ENCODE measurements around the gene PNPLA8. TPM values are rescaled to one million over a fixed set of nuclear protein-coding genes. Genes with fewer than 3 reads are reported as not detected.
"Not testable (repeated sequence)": the region's sequence is repeated elsewhere in the genome, so short reads cannot be mapped to it uniquely, and the experiment has no call there.

PNPLA8 gene
- total RNA-seq, 6 experiments from 2014 or later: 16.2 to 18.7 (median 17.8) TPM

- no peaks in the 10 kb centered on the region; the same call in 1 of the 2 replicates for H3K27me3 Mint-ChIP-seq (ENCODE audit: insufficient read depth)
- H3K4me3 Mint-ChIP-seq: no peak overlapping the region
- peaks cover 12% of the 10 kb centered on the region for H3K9me3 Mint-ChIP-seq
- H3K27ac Mint-ChIP-seq: no peak overlapping the region
- peaks cover 35% of the 10 kb centered on the region for H3K36me3 Mint-ChIP-seq (ENCODE audit: low read depth)
- H3K4me1 Mint-ChIP-seq (ENCODE audit: low read depth): peaks cover 18% of the 10 kb centered on the region
- DNase-seq: no peak
- TF ChIP-seq, protein P1, sequence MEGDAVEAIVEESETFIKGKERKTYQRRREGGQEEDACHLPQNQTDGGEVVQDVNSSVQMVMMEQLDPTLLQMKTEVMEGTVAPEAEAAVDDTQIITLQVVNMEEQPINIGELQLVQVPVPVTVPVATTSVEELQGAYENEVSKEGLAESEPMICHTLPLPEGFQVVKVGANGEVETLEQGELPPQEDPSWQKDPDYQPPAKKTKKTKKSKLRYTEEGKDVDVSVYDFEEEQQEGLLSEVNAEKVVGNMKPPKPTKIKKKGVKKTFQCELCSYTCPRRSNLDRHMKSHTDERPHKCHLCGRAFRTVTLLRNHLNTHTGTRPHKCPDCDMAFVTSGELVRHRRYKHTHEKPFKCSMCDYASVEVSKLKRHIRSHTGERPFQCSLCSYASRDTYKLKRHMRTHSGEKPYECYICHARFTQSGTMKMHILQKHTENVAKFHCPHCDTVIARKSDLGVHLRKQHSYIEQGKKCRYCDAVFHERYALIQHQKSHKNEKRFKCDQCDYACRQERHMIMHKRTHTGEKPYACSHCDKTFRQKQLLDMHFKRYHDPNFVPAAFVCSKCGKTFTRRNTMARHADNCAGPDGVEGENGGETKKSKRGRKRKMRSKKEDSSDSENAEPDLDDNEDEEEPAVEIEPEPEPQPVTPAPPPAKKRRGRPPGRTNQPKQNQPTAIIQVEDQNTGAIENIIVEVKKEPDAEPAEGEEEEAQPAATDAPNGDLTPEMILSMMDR (IDR thresholded peaks at IDR 0.05): no peak
Measured at GRCh38 chr7:108557191-108557590, 31.3 kb upstream of the PNPLA8 start.

- peaks cover 12% of the 10 kb centered on the region for H3K9me3 Mint-ChIP-seq
- H3K27ac Mint-ChIP-seq; H3K27me3 Mint-ChIP-seq (ENCODE audit: insufficient read depth); DNase-seq; H3K4me3 Mint-ChIP-seq: not testable (repeated sequence)
- H3K4me1 Mint-ChIP-seq (ENCODE audit: low read depth): peaks cover 16% of the 10 kb centered on the region
- H3K36me3 Mint-ChIP-seq (ENCODE audit: low read depth): peaks cover 33% of the 10 kb centered on the region
Measured at GRCh38 chr7:108556665-108557064, 30.7 kb upstream of the PNPLA8 start.

- not testable (repeated sequence) for H3K4me3 Mint-ChIP-seq; H3K9me3 Mint-ChIP-seq; H3K36me3 Mint-ChIP-seq (ENCODE audit: low read depth); H3K27me3 Mint-ChIP-seq (ENCODE audit: insufficient read depth); H3K27ac Mint-ChIP-seq; DNase-seq; H3K4me1 Mint-ChIP-seq (ENCODE audit: low read depth)
Measured at GRCh38 chr7:108548141-108548896, 22.4 kb upstream of the PNPLA8 start.

DNA sequence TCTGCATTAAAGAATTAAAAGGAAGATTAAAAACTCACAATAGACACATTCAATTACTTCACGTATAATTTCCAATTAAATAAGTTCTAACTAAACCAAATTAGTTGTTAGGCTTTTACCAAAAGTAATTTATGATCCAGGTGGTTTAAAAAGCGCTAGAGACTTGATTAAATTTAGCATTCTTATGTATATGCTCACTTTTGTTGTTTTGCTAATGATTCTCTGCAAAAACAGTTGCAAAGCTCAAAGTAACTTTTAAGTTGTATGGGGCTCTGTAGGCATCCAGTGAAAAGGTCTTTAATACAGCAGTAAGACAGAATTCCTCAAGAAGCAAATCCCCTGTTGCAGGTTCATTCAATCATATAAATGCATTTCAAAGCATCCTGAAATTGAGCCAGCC lies 15.5 kb upstream of the PNPLA8 start:
- TF ChIP-seq, protein P1 (IDR thresholded peaks at IDR 0.05): no peak
- Mint-ChIP-seq H3K27ac (no peak overlapping the region), H3K9me3 (no peaks in the 10 kb centered on the region), H3K36me3 (ENCODE audit: low read depth) (no peaks in the 10 kb centered on the region), H3K4me1 (ENCODE audit: low read depth) (no peaks in the 10 kb centered on the region), H3K4me3 (no peak overlapping the region), H3K27me3 (ENCODE audit: insufficient read depth) (no peaks in the 10 kb centered on the region; the same call in none of the 2 replicates)
- no peak for DNase-seq

- not testable (repeated sequence) for H3K27me3 Mint-ChIP-seq (ENCODE audit: insufficient read depth); H3K4me3 Mint-ChIP-seq; H3K4me1 Mint-ChIP-seq (ENCODE audit: low read depth); H3K9me3 Mint-ChIP-seq; DNase-seq; H3K27ac Mint-ChIP-seq; H3K36me3 Mint-ChIP-seq (ENCODE audit: low read depth)
Measured at GRCh38 chr7:108538685-108539084, 12.8 kb upstream of the PNPLA8 start.

GRCh38 chr7:108538236-108538635 lies 12.3 kb upstream of the PNPLA8 start:
- not testable (repeated sequence) for H3K27ac Mint-ChIP-seq; H3K36me3 Mint-ChIP-seq (ENCODE audit: low read depth); H3K9me3 Mint-ChIP-seq; H3K4me3 Mint-ChIP-seq; H3K27me3 Mint-ChIP-seq (ENCODE audit: insufficient read depth); H3K4me1 Mint-ChIP-seq (ENCODE audit: low read depth); DNase-seq

DNA sequence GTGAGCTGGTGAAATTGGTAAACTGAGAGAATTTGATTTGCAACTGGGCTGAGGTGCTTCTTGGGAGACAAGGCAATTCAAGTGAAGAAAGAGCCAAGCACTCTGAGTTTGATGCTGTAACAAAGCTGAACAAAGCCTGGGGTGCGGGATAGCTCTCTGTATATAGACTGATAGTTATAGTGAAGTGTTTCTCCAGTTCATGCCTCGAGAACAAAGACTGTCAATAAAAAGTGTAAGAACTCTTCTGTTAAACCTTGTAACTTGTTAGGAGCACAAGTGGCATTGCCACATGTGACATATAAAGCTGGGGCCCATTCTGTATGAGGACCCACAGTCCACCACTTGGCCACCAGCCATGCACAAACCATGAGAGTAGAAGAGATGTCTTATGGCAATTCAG lies 11.3 kb upstream of the PNPLA8 start:
- H3K4me3 Mint-ChIP-seq: no peak overlapping the region
- no peaks in the 10 kb centered on the region for H3K9me3 Mint-ChIP-seq
- H3K36me3 Mint-ChIP-seq (ENCODE audit: low read depth): no peaks in the 10 kb centered on the region
- no peak for DNase-seq
- no peak overlapping the region for H3K27ac Mint-ChIP-seq
- TF ChIP-seq, protein P1 (IDR thresholded peaks at IDR 0.05): no peak
- H3K4me1 Mint-ChIP-seq (ENCODE audit: low read depth): no peaks in the 10 kb centered on the region
- H3K27me3 Mint-ChIP-seq (ENCODE audit: insufficient read depth): no peaks in the 10 kb centered on the region; the same call in none of the 2 replicates

All from HFFc6 (cell line).